HepG2 (cell line): Measurements from ENCODE around the gene SSNA1. TPM values are rescaled to one million over a fixed set of nuclear protein-coding genes. Genes with fewer than 3 reads are reported as not detected.
A peak's percentile ranks its signal among the peaks of the same experiment; 100 is the strongest.

Experiments
- GZF1 ChIP-seq: sonication (generic); formaldehyde crosslinking; IDR thresholded peaks from 2 replicates; pipeline ENCODE4 v1.5.1; 2020; ENCODE audit warnings: mild to moderate bottlenecking, missing genetic modification reagents
- HES4 ChIP-seq: sonication (generic); formaldehyde crosslinking; IDR thresholded peaks from 2 replicates; pipeline ENCODE4 v1.9.0; 2021; ENCODE audit warnings: mild to moderate bottlenecking, missing genetic modification reagents, borderline replicate concordance
- HOXD1 ChIP-seq: sonication (generic); formaldehyde crosslinking; IDR thresholded peaks from 2 replicates; pipeline ENCODE4 v1.5.0; 2020; ENCODE audit warnings: missing genetic modification reagents
- MLLT10 ChIP-seq: sonication (generic); formaldehyde crosslinking; IDR thresholded peaks from 2 replicates; pipeline ENCODE4 v1.4.0; 2020; ENCODE audit warnings: missing genetic modification reagents
- POGZ ChIP-seq: sonication (generic); formaldehyde crosslinking; IDR thresholded peaks from 2 replicates; pipeline ENCODE4 v1.4.0; 2020; ENCODE audit warnings: mild to moderate bottlenecking, missing genetic modification reagents
- ZFY ChIP-seq: sonication (generic); formaldehyde crosslinking; IDR thresholded peaks from 2 replicates; pipeline ENCODE4 v1.4.0; 2020; ENCODE audit warnings: missing genetic modification reagents
- ZNF121 ChIP-seq: sonication (generic); formaldehyde crosslinking; IDR thresholded peaks from 2 replicates; pipeline ENCODE4 v1.5.0; 2020; ENCODE audit warnings: mild to moderate bottlenecking, missing genetic modification reagents
- ZNF143 ChIP-seq: sonication (generic); formaldehyde crosslinking; IDR thresholded peaks from 2 replicates; pipeline ENCODE4 v1.4.0; 2020; ENCODE audit warnings: missing genetic modification reagents
- ZNF530 ChIP-seq: sonication (generic); formaldehyde crosslinking; IDR thresholded peaks from 2 replicates; pipeline ENCODE4 v1.5.0; 2020; ENCODE audit warnings: low read depth, mild to moderate bottlenecking, missing genetic modification reagents
- ZNF749 ChIP-seq: sonication (generic); formaldehyde crosslinking; IDR thresholded peaks from 2 replicates; pipeline ENCODE4 v1.8.0; 2022; ENCODE audit warnings: mild to moderate bottlenecking, missing genetic modification reagents, moderate library complexity, borderline replicate concordance
- ZNF788 ChIP-seq: sonication (generic); formaldehyde crosslinking; IDR thresholded peaks from 2 replicates; pipeline ENCODE4 v1.5.0; 2020; ENCODE audit warnings: mild to moderate bottlenecking, missing genetic modification reagents, borderline replicate concordance
- polyA plus RNA-seq, 8 experiments: library from polyadenylated mRNA; depleted of rRNA in 3 of 8; stranded (reverse) in 7 of 8; unstranded in 1 of 8; fragments of >200 nt; fragmentation: Illumina TruSeq in 4 of 8; extraction: Trizol in 4 of 8; gene quantifications; 2 replicates each; pipeline versions ENCODE4 v1.2.1 to v1.2.3, GENCODE V29; 2011 to 2016; ENCODE audit warnings: low read depth in 4 of 8, missing spikeins in 1 of 8, mixed read lengths in 1 of 8; ENCODE audit not compliant: insufficient read depth in 1 of 8
- total RNA-seq, 5 experiments: library from RNA; depleted of rRNA; stranded (reverse); fragments of >200 nt; fragmentation: Illumina TruSeq; extraction: Trizol; gene quantifications; 2 replicates each; pipeline ENCODE4 v1.2.3, GENCODE V29; 2016; ENCODE audit warnings: low read depth in 1 of 5
- TF ChIP-seq, protein P1 (sequence below): IDR thresholded peaks from 2 replicates; pipeline ENCODE4 v1.6.1; 2016; ENCODE audit warnings: missing compliant biosample characterization, missing genetic modification reagents, borderline replicate concordance
- TF ChIP-seq, protein P2 (sequence below): sonication (generic); formaldehyde crosslinking; conservative IDR thresholded peaks from 2 replicates; pipeline ENCODE4 v1.4.0; 2020; ENCODE audit warnings: missing genetic modification reagents
- TF ChIP-seq, protein P3 (sequence below): sonication (generic); formaldehyde crosslinking; IDR thresholded peaks from 2 replicates; pipeline ENCODE4 v1.5.0; 2020; ENCODE audit warnings: missing genetic modification reagents, mild to moderate bottlenecking, borderline replicate concordance
- TF ChIP-seq, protein P4 (sequence below): sonication (generic); formaldehyde crosslinking; IDR thresholded peaks from 2 replicates; pipeline ENCODE4 v1.4.0; 2020; ENCODE audit warnings: missing genetic modification reagents, borderline replicate concordance
- TF ChIP-seq, protein P5 (sequence below): sonication (generic); formaldehyde crosslinking; IDR thresholded peaks from 2 replicates; pipeline ENCODE4 v1.4.0; 2020; ENCODE audit warnings: missing genetic modification reagents, borderline replicate concordance

Gene SSNA1
- total and polyA plus RNA-seq, 2 of the 13 experiments (the other 11 are each of a cell fraction or from before 2014, with no cell fraction given), result 35.9 to 49.4 TPM

DNA sequence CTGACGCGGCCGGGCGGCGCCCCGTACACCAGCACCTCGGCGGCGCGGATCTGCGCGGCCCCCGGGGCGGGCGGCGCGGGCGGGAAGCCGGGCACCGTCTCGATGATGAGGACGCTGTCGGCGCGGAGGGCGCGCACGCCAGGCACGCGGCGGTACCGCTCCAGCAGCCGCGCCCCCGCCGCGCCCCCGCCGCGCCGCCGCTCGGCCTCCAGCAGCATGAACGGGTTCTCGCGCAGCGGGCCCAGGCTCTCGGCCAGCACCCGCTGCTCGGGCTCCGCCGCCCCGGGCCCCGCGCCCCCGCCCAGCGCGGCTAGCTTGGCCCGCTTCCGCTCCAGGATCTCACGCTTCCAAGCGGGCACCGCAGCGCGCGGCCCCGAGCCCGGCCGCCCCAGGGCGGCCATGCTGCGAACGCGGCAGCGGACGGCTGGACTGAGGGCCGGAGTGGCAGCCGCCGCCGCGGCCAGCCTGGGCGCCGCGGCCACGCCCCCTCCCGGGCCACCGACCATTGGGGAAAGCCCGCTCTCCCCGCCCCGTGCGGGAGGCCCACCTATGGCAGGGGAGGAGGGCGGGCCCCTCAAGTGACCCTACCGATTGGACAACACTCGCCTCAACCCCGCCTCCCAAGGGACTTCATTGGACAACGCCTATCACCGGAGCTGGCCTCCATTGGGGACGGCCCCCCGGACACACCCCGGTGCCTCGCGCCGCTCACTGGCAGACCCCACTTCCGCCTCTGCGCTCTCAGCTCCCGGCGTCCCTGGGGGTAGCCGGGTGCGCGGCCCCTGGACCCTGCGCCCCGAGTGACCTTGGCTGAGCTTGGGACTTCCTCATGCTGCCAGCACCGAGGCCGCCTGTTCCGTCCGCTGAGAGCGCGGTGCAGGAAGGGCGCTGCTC is 12.1 kb downstream of the SSNA1 start, which contains the start of gene TPRN (continued):
- TF ChIP-seq, protein P1, sequence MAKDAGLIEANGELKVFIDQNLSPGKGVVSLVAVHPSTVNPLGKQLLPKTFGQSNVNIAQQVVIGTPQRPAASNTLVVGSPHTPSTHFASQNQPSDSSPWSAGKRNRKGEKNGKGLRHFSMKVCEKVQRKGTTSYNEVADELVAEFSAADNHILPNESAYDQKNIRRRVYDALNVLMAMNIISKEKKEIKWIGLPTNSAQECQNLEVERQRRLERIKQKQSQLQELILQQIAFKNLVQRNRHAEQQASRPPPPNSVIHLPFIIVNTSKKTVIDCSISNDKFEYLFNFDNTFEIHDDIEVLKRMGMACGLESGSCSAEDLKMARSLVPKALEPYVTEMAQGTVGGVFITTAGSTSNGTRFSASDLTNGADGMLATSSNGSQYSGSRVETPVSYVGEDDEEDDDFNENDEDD (CRISPR knock-in tag), result peak; percentile 63; the same call in 1 of the 2 replicates
- peak; percentile 82 for TF ChIP-seq ZNF143
- TF ChIP-seq ZFY (CRISPR knock-in tag), result peak; percentile 84
- 0 out of 2 replicates have a peak, but pooled peaks have one; percentile 35 for TF ChIP-seq POGZ (CRISPR knock-in tag)
- 0 out of 2 replicates have a peak, but pooled peaks have one; percentile 59 for TF ChIP-seq ZNF749 (CRISPR knock-in tag)
- TF ChIP-seq, protein P2, sequence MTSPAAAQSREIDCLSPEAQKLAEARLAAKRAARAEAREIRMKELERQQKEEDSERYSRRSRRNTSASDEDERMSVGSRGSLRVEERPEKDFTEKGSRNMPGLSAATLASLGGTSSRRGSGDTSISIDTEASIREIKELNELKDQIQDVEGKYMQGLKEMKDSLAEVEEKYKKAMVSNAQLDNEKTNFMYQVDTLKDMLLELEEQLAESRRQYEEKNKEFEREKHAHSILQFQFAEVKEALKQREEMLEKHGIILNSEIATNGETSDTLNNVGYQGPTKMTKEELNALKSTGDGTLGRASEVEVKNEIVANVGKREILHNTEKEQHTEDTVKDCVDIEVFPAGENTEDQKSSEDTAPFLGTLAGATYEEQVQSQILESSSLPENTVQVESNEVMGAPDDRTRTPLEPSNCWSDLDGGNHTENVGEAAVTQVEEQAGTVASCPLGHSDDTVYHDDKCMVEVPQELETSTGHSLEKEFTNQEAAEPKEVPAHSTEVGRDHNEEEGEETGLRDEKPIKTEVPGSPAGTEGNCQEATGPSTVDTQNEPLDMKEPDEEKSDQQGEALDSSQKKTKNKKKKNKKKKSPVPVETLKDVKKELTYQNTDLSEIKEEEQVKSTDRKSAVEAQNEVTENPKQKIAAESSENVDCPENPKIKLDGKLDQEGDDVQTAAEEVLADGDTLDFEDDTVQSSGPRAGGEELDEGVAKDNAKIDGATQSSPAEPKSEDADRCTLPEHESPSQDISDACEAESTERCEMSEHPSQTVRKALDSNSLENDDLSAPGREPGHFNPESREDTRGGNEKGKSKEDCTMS (CRISPR knock-in tag), result no peak
- TF ChIP-seq ZNF121 (CRISPR knock-in tag), result no peak
- peak; percentile 93; the same call in 1 of the 2 replicates for TF ChIP-seq ZNF788 (CRISPR knock-in tag)
- no peak for TF ChIP-seq MLLT10 (CRISPR knock-in tag)
- TF ChIP-seq ZNF530 (CRISPR knock-in tag), result no peak
- no peak for TF ChIP-seq HOXD1
- TF ChIP-seq, protein P3, sequence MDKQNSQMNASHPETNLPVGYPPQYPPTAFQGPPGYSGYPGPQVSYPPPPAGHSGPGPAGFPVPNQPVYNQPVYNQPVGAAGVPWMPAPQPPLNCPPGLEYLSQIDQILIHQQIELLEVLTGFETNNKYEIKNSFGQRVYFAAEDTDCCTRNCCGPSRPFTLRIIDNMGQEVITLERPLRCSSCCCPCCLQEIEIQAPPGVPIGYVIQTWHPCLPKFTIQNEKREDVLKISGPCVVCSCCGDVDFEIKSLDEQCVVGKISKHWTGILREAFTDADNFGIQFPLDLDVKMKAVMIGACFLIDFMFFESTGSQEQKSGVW (CRISPR knock-in tag), result no peak
- TF ChIP-seq, protein P4, sequence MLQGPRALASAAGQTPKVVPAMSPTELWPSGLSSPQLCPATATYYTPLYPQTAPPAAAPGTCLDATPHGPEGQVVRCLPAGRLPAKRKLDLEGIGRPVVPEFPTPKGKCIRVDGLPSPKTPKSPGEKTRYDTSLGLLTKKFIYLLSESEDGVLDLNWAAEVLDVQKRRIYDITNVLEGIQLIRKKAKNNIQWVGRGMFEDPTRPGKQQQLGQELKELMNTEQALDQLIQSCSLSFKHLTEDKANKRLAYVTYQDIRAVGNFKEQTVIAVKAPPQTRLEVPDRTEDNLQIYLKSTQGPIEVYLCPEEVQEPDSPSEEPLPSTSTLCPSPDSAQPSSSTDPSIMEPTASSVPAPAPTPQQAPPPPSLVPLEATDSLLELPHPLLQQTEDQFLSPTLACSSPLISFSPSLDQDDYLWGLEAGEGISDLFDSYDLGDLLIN (CRISPR knock-in tag), result 0 out of 2 replicates have a peak, but pooled peaks have one; percentile 38
- TF ChIP-seq HES4 (CRISPR knock-in tag), result peak; percentile 84
- TF ChIP-seq GZF1 (CRISPR knock-in tag), result peak; percentile 76; the same call in 1 of the 2 replicates
- TF ChIP-seq, protein P5, sequence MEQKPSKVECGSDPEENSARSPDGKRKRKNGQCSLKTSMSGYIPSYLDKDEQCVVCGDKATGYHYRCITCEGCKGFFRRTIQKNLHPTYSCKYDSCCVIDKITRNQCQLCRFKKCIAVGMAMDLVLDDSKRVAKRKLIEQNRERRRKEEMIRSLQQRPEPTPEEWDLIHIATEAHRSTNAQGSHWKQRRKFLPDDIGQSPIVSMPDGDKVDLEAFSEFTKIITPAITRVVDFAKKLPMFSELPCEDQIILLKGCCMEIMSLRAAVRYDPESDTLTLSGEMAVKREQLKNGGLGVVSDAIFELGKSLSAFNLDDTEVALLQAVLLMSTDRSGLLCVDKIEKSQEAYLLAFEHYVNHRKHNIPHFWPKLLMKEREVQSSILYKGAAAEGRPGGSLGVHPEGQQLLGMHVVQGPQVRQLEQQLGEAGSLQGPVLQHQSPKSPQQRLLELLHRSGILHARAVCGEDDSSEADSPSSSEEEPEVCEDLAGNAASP (CRISPR knock-in tag), result peak; percentile 86
